Thymus (tissue), 11 donors: ENCODE results near the gene MTUS2. TPM values are rescaled to one million over a fixed set of nuclear protein-coding genes. Genes with fewer than 3 reads are reported as not detected.

Experiments
- DNase-seq, 9 donors: peaks; one replicate each; pipeline ENCODE4 v3.0.0-alpha.2; 2013; ENCODE audit warnings: low spot score in 9 of 9, low read depth in 6 of 9, missing footprints in 1 of 9
- H3K27ac ChIP-seq, 2 donors: one replicate each; pipeline ENCODE4 v1.5.1; 2013; ENCODE audit warnings: control low read depth in 1 of 2, low read depth in 1 of 2, low read length in 1 of 2, mild to moderate bottlenecking in 1 of 2, moderate library complexity in 1 of 2
- H3K27me3 ChIP-seq, 2 donors: one replicate each; pipeline ENCODE4 v1.5.1; 2013; ENCODE audit warnings: low read length in 1 of 2; ENCODE audit not compliant: control insufficient read depth in 2 of 2, insufficient read depth in 1 of 2
- H3K36me3 ChIP-seq, 2 donors: one replicate each; pipeline ENCODE4 v1.5.1; 2013; ENCODE audit warnings: low read length in 1 of 2, mild to moderate bottlenecking in 1 of 2, moderate library complexity in 1 of 2; ENCODE audit not compliant: control insufficient read depth in 2 of 2, insufficient read depth in 2 of 2
- H3K4me1 ChIP-seq, 2 donors: one replicate each; pipeline ENCODE4 v1.5.1; 2013; ENCODE audit warnings: low read length in 2 of 2; ENCODE audit not compliant: control insufficient read depth in 2 of 2, insufficient read depth in 2 of 2
- H3K4me3 ChIP-seq, 2 donors: one replicate each; pipeline ENCODE4 v1.5.1; 2013; ENCODE audit warnings: low read length in 2 of 2, control low read depth in 1 of 2, mild to moderate bottlenecking in 1 of 2
- H3K9me3 ChIP-seq, 2 donors: one replicate each; pipeline ENCODE4 v1.5.1; 2013; ENCODE audit warnings: low read length in 1 of 2, mild to moderate bottlenecking in 1 of 2; ENCODE audit not compliant: control insufficient read depth in 2 of 2, insufficient read depth in 1 of 2
- WGBS: extraction: QIAGEN DNeasy Blood & Tissue Kit; methylation state at CpG from one replicate; pipeline ENCODE4 v1.1.7; 2013; 5-methylcytosine and 5-hydroxymethylcytosine counted together
- polyA plus RNA-seq: library from polyadenylated mRNA; stranded (reverse); fragments of 200-250 nt; gene quantifications from one replicate; pipeline ENCODE4 v1.2.3, GENCODE V29; 2013
- total RNA-seq: library from RNA; stranded (reverse); fragments of 120-200 nt; gene quantifications from one replicate; pipeline ENCODE4 v1.2.4, GENCODE V29; 2013
- donor health status: healthy.

MTUS2 gene
- total and polyA plus RNA-seq, 2 donors, result 0.09 to 0.18 TPM

DNA sequence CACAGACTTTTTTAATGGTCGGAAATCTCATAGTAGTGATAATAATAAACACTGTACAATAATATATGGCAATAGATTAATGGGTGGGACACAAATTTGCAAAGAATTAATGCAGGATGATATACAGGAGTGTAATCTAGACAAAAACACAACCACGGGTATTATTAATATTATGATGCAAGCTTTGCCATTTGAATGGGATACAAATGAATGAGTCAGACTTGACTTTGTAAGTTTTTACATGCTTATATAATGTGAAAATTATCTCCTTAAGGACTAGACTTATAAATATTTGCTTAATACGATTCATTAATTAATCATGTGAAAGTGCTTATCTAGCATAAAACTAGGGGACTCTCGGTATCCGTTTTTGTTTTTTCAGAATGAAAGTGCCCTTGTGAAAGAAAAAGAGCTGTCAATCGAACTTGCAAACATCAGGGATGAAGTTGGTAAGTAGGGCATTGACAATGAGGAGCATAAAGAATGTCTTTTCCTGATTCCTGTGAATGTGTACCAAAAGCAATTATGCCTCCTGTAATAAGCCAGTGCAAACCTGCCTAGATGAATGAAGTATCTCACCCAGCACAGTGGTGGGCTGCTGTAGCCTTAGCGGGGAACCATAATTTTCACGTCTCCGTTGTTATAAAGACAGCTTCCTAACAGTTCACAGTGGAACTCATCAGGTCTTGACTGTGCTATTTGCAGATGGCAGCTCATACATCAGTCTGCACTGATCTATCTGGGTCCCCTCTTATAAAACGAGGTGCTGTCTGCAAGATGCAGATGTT, 619.7 kb downstream of the MTUS2 start:
- Histone ChIP-seq H3K36me3 (no peaks in the 10 kb centered on the region), H3K27me3 (peaks cover 0 to 2% of the 10 kb centered on the region in 2 donors), H3K27ac (no peak overlapping the region), H3K4me1 (no peaks in the 10 kb centered on the region), H3K4me3 (no peak overlapping the region), H3K9me3 (no peaks in the 10 kb centered on the region)
- DNase-seq, result no peak
- 89% methylated on average over 10 of the region's 10 CpGs for WGBS

DNA sequence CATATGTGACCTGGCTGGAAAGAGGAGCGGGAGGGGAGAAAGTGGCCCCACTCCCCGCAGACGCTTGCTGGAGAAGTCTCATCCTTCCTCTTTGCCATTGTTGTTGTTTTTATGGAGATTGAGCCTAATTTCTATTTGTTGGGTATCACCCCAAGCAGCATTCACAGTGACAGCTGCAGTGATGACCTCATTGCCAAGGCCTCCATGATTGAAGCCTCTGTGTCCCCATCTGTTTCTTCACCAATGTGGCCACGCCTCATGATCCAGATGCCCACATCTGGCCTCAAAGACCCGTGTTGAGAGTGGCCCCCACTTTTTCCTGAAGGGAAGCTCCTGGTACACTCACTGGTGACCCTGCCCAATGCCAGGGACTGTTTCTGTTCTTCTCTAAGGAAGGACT, 621.2 kb downstream of the MTUS2 start:
- Histone ChIP-seq H3K27me3 (peaks cover 0 to 2% of the 10 kb centered on the region in 2 donors), H3K36me3 (no peaks in the 10 kb centered on the region)
- WGBS, result 93% methylated on average over 5 of the region's 5 CpGs

DNA sequence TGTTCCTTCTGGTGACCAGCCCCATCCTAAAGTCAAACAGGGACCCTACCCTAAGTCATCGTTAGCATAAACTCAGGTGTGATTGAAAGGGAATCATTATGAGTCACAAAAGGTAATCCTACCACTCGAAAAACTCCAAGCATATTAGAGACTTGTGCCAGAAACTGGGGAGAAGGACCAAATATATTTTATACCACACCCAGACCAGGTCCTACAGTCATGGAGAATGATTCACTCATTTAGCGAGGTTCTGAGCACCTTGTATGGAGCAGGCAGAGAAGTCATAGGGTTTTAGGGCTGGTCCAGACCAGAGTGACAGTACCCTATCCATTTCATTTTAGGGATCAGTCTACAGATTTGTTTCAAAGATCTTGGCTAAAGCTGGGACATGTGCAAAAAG, 625.9 kb downstream of the MTUS2 start:
- H3K4me3 ChIP-seq, result no peak overlapping the region
- no peaks in the 10 kb centered on the region for H3K9me3 ChIP-seq
- DNase-seq, result no peak
- H3K27me3 ChIP-seq, result peaks cover 0 to 2% of the 10 kb centered on the region in 2 donors
- H3K27ac ChIP-seq, result no peak overlapping the region
- H3K4me1 ChIP-seq, result no peaks in the 10 kb centered on the region
- 91% methylated on average over 3 of the region's 3 CpGs for WGBS
- no peaks in the 10 kb centered on the region for H3K36me3 ChIP-seq

More for the DNA sequence above, 621.2 kb downstream of the MTUS2 start:
- no peak overlapping the region for H3K27ac ChIP-seq
- DNase-seq, result no peak
- H3K4me1 ChIP-seq, result no peaks in the 10 kb centered on the region
- H3K9me3 ChIP-seq, result no peaks in the 10 kb centered on the region
- no peak overlapping the region for H3K4me3 ChIP-seq

DNA sequence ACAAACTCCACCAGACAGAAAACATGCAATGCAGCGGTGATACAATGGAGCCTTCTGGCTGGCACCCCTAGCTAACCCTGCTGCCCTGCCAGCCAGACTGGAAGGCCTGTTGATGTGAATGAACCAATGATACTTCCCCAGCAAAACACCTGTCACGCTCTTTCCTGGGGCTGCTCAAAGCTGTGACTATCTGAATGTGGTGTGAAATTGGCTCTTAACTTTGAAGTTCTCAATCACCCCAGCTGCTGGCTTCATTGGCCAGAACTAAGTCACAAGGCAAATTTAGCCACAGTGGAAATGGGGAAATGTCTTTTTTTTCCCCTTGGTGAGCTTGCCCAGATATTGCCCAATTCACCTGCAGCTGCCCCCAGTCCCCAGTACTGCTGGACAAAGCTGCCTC, 628.0 kb downstream of the MTUS2 start:
- H3K27me3 ChIP-seq, result peaks cover 0 to 2% of the 10 kb centered on the region in 2 donors
- no peaks in the 10 kb centered on the region for H3K4me1 ChIP-seq
- WGBS, result 91% methylated on average over 2 of the region's 2 CpGs
- no peaks in the 10 kb centered on the region for H3K9me3 ChIP-seq
- DNase-seq, result no peak
- H3K27ac ChIP-seq, result no peak overlapping the region
- no peak overlapping the region for H3K4me3 ChIP-seq
- H3K36me3 ChIP-seq, result no peaks in the 10 kb centered on the region

DNA sequence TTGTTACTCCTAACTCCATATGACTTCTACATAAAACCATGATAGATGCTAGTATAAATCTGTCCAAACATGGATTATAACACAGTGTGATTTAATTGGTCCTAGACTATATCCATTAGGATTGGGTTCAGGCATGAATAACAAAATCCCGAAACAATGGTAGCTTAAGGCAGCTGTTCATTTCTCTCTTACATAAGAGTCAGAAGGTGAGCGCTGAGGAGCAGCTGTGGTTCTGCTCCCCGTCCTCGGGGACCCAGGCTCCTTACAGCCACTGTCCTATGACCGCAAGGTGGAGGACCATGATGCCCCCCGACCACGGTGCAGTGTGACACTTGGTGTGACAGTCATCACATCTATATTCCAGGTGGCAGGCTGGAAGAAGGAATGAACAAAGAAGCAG, 629.6 kb downstream of the MTUS2 start:
- Histone ChIP-seq H3K27me3 (no peaks in the 10 kb centered on the region), H3K36me3 (no peaks in the 10 kb centered on the region), H3K4me3 (no peak overlapping the region), H3K9me3 (no peaks in the 10 kb centered on the region), H3K4me1 (no peaks in the 10 kb centered on the region), H3K27ac (no peak overlapping the region)
- DNase-seq, result no peak
- 88% methylated on average over 7 of the region's 7 CpGs for WGBS

DNA sequence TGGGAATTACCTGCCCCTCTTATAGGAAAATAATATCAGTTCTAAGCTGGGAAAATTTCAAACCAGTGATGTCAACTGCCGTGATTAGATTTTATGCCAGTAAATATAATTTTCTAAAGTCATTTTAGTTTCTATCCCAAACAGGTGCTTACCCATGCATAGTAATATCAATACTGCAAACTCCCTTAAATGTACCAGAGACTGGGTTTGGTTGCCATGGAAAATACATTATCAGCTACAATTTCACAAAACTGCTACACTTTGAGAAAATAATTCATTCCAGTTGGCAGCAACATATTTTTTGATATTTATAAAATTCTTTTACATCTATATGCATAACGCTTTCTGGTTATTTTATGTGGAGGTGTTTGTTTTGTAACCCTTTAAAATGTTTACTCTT, 631.8 kb downstream of the MTUS2 start:
- 95% methylated on average over 2 of the region's 2 CpGs for WGBS
- no peaks in the 10 kb centered on the region for H3K9me3 ChIP-seq

DNA sequence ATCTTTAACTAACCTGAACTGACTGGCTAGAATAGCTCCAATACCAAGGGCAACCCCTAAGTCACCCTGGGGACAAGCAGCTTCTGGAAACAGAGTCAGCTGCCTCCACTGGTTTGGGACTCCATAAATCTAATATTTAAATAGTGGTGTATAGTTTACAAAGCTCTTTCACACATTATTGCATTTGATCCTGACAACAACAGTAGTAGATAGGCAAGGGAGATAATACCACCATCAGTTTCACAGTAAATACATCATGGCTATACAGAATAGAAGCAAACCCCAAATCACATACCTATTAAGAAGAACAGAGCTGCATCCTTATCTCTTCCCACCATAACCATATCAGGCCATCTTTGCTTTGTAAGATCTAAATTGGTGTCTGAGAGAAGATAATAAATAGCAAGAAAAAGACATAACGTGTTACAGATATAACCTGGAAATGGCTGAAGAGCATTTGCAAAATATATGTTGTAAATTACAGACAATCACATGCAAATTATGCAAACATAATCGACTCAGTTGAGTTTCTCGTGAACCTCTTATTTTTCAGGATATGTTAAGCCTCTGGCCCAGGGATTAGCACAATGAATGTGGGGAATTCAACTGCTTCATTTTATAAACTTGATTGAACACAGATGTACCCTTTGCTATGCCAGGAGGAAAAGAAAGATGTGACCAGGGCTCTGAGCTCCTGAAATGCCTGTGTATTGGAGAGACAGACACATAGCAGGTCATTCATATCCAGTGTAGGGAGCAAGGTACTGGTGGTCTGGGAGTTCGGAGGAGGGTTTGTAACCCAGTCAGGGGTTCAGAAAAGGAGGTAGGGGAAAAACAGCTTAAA, 632.9 kb downstream of the MTUS2 start:
- H3K27me3 ChIP-seq, result no peaks in the 10 kb centered on the region
- H3K4me1 ChIP-seq, result no peaks in the 10 kb centered on the region
- 72% methylated on average over 4 of the region's 4 CpGs for WGBS
- H3K4me3 ChIP-seq, result no peak overlapping the region
- no peaks in the 10 kb centered on the region for H3K9me3 ChIP-seq
- no peak overlapping the region for H3K27ac ChIP-seq
- no peak for DNase-seq
- no peaks in the 10 kb centered on the region for H3K36me3 ChIP-seq

More for the DNA sequence above, 631.8 kb downstream of the MTUS2 start:
- Histone ChIP-seq H3K27ac (no peak overlapping the region), H3K27me3 (no peaks in the 10 kb centered on the region), H3K4me1 (no peaks in the 10 kb centered on the region), H3K4me3 (no peak overlapping the region), H3K36me3 (no peaks in the 10 kb centered on the region)
- no peak for DNase-seq

DNA sequence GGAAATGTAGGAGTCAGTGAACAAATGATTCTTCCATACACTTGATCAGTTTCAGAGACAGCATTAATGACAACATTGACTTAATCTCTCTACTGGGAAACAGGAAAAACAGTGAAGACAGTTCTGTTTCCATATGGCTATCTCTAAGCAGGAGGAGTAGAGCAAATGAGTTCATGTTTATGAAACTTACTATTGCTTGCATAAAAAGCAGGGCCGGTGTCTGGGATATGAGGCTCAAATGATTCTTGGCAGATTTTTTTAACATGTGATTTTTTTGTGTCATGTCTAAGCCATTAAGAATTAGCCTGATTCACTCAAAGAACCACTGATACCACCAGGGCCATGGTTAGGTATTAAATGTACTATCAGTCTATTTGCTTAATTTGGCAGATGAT, 633.5 kb downstream of the MTUS2 start:
- no peak overlapping the region for H3K4me3 ChIP-seq
- H3K4me1 ChIP-seq, result no peaks in the 10 kb centered on the region
- WGBS, result 96% methylated on average over 1 of the region's 1 CpG
- no peaks in the 10 kb centered on the region for H3K9me3 ChIP-seq
- no peaks in the 10 kb centered on the region for H3K36me3 ChIP-seq
- no peak for DNase-seq
- H3K27me3 ChIP-seq, result no peaks in the 10 kb centered on the region
- no peak overlapping the region for H3K27ac ChIP-seq

DNA sequence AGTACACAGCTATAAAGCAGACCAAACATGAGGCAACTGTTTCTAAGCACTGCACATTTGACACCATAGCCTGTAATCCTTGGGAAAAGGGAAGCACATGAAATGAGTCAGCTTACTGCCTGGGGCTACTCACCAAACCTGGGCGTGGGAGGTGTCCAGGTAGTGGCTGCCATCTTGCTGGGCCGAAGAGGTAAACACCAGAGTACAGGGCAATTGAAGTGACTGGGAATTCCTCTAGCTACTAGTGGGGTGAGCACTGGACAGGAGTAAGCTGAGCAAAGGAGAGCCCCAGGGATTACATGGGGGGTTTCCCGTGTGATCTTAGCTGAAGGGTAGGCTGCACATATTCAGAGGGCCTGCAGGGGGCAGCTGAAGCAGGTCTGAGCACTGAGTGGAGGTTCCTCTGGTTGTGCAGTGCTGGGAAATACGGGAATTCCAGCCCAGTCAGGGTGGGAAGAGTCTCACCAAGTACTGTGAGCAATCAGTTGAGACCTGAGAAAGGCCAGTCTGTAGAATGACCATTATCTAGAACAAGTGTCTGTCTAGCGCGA, 634.9 kb downstream of the MTUS2 start:
- Histone ChIP-seq H3K4me3 (no peak overlapping the region), H3K27me3 (no peaks in the 10 kb centered on the region), H3K36me3 (no peaks in the 10 kb centered on the region), H3K27ac (no peak overlapping the region), H3K4me1 (no peaks in the 10 kb centered on the region), H3K9me3 (no peaks in the 10 kb centered on the region)
- DNase-seq, result no peak
- 82% methylated on average over 6 of the region's 6 CpGs for WGBS
